Keratinocyte (primary cell): Measurements from ENCODE around the gene KCNAB2.

Experiments
- EZH2 ChIP-seq: IDR thresholded peaks from one replicate; pipeline ENCODE4 v1.6.1; 2012; ENCODE audit warnings: inconsistent platforms, mild to moderate bottlenecking, low read length, moderate library complexity
- TF ChIP-seq, protein P1 (sequence below), 3 experiments: IDR thresholded peaks in 1 of 3; conservative IDR thresholded peaks in 1 of 3; optimal IDR thresholded peaks in 1 of 3; 2 replicates in 2 of 3; 3 replicates in 1 of 3; pipeline versions ENCODE3 to v1.5.1; 2011; ENCODE audit warnings: low read length in 3 of 3, mild to moderate bottlenecking in 3 of 3, moderate library complexity in 2 of 3, control low read depth in 1 of 3, inconsistent platforms in 1 of 3; ENCODE audit not compliant: insufficient read depth in 2 of 3; ENCODE audit errors: extremely low read depth in 1 of 3

GRCh38 chr1:6103111-6103853 is 57.6 kb downstream of the KCNAB2 start:
- TF ChIP-seq, protein P1, sequence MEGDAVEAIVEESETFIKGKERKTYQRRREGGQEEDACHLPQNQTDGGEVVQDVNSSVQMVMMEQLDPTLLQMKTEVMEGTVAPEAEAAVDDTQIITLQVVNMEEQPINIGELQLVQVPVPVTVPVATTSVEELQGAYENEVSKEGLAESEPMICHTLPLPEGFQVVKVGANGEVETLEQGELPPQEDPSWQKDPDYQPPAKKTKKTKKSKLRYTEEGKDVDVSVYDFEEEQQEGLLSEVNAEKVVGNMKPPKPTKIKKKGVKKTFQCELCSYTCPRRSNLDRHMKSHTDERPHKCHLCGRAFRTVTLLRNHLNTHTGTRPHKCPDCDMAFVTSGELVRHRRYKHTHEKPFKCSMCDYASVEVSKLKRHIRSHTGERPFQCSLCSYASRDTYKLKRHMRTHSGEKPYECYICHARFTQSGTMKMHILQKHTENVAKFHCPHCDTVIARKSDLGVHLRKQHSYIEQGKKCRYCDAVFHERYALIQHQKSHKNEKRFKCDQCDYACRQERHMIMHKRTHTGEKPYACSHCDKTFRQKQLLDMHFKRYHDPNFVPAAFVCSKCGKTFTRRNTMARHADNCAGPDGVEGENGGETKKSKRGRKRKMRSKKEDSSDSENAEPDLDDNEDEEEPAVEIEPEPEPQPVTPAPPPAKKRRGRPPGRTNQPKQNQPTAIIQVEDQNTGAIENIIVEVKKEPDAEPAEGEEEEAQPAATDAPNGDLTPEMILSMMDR (optimal IDR thresholded peaks at IDR 0.05 in 1 of 3, IDR thresholded peaks at IDR 0.05 in 1 of 3, conservative IDR thresholded peaks at IDR 0.05 in 1 of 3; ENCODE audit: extremely low read depth in 1 of 3, insufficient read depth in 2 of 3, low read length in 3 of 3), result no peak
- TF ChIP-seq EZH2, result no peak
